Epithelial cell of proximal tubule (primary cell): ENCODE data around the gene PM20D1. TPM values are rescaled to one million over a fixed set of nuclear protein-coding genes. Genes with fewer than 3 reads are reported as not detected.

Experiments used
- DNase-seq: peaks from one replicate; pipeline ENCODE4 v3.0.0-alpha.2; 2011; ENCODE audit warnings: low read depth
- H3K4me3 ChIP-seq: 2 replicates; pipeline ENCODE4 v1.5.1; 2011; ENCODE audit warnings: low read depth, mild to moderate bottlenecking, low read length
- total RNA-seq: library from RNA; depleted of rRNA; stranded (reverse); fragments of >200 nt; gene quantifications from 2 replicates; pipeline ENCODE4 v1.2.3, GENCODE V29; 2015
- TF ChIP-seq, protein P1 (sequence below): conservative IDR thresholded peaks from 2 replicates; pipeline ENCODE4 v1.5.1; 2012; ENCODE audit warnings: low read depth, mild to moderate bottlenecking, low read length

PM20D1 gene
- total RNA-seq, 1 donor from 2014 or later = not detected

GRCh38 chr1:205822397-205822796 is 27.5 kb downstream of the PM20D1 start:
- H3K4me3 ChIP-seq = no peak overlapping the region
- DNase-seq = no peak
- TF ChIP-seq, protein P1, sequence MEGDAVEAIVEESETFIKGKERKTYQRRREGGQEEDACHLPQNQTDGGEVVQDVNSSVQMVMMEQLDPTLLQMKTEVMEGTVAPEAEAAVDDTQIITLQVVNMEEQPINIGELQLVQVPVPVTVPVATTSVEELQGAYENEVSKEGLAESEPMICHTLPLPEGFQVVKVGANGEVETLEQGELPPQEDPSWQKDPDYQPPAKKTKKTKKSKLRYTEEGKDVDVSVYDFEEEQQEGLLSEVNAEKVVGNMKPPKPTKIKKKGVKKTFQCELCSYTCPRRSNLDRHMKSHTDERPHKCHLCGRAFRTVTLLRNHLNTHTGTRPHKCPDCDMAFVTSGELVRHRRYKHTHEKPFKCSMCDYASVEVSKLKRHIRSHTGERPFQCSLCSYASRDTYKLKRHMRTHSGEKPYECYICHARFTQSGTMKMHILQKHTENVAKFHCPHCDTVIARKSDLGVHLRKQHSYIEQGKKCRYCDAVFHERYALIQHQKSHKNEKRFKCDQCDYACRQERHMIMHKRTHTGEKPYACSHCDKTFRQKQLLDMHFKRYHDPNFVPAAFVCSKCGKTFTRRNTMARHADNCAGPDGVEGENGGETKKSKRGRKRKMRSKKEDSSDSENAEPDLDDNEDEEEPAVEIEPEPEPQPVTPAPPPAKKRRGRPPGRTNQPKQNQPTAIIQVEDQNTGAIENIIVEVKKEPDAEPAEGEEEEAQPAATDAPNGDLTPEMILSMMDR = no peak

DNA sequence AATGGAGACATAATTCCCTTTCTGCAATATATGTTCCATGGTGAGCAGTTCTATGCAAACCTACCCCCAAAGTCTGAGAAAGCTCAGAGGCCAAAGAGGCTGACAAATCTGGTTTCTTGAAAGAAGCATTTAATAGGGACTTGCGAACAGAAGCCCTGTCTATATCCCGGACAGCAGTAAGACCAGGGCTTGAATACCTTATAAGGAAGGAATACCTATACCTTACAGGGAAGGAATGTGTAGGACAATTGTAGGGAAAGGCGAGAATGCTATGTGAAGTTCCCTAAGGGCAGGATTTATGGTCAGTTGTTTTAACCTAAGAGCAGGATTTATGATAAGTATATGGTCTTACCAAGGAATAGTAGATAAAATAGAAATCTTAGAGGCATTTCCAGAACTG is 31.9 kb downstream of the PM20D1 start:
- H3K4me3 ChIP-seq = no peak overlapping the region
- no peak for DNase-seq
- TF ChIP-seq, protein P1 = no peak

DNA sequence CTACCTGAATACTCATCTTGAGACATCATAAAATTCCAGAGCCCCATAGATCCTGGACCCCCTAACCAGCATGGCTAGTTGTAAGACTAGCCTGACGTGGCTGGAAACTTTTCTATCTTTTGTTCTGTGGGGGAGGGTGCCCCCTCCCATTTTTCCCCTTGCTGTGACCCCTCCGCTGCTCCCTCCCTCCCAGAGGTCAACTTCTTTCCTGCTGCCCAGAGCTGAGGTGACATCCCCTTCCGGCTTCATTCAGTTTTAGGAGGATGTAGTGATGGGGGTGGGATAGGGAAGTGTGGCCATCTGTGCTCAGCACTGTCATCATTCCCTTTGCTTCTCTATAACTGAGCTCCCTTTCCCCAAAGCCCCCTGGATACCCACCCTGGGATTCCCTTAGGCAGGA is 32.6 kb downstream of the PM20D1 start:
- no peak overlapping the region for H3K4me3 ChIP-seq
- no peak for DNase-seq
- TF ChIP-seq, protein P1 = no peak

- DNase-seq = no peak
- TF ChIP-seq, protein P1 = no peak
- H3K4me3 ChIP-seq = peak overlapping the region; percentile 90
These were observed 36.2 kb downstream of the PM20D1 start for GRCh38 chr1:205813755-205814058.

DNA sequence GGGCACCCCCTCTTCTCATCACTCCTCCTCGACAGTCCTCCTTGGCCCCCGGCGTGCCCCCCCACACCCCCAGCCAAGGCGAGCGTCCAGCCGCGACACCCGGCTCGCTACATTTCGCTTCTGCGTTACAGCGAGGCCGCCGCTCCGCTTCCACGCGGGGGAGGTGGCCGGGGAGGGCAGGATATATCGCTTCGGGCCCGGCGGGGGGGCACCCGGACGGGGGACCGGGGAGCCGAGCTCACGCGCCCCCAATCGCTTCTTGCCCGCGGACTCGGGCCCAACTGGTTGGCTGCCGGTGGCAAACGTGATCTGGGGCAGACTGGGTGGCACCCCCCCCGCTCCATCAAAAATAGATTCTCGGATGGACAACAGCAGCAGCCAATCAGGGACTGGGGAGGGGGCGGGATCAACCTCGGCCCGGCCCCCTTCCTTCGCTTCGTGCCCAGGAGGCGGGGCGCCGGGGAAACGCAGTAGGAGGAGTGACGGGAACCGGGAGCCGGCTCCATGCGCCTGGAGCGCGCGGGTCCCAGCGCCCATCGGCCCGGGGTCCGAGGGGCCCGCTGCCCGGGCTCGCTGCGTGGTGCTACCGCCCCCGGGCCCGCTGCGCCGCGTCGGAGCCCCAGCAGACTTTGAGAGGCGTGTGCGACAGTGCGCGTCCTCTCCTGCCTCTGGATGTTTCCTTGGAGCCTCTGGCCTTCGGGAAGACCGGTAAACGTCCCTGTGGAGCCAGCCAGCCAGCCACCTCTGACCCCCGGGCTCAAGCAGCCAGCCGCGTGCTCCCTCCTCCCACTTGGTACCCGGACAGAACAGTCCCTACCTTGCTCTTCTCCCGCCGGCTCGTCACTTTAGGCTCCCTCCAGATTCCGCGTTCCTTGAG is 36.8 kb downstream of the PM20D1 start, which contains the start of gene SLC41A1:
Gene SLC41A1, minus strand, starts transcription at position 321 of the 877 bp plus-strand sequence. CDS start 2,757 bp downstream, outside the sequence.
- TF ChIP-seq, protein P1 = no peak
- H3K4me3 ChIP-seq = peak within 1 kb of the TSS; percentile 90
- DNase-seq = no peak

DNA sequence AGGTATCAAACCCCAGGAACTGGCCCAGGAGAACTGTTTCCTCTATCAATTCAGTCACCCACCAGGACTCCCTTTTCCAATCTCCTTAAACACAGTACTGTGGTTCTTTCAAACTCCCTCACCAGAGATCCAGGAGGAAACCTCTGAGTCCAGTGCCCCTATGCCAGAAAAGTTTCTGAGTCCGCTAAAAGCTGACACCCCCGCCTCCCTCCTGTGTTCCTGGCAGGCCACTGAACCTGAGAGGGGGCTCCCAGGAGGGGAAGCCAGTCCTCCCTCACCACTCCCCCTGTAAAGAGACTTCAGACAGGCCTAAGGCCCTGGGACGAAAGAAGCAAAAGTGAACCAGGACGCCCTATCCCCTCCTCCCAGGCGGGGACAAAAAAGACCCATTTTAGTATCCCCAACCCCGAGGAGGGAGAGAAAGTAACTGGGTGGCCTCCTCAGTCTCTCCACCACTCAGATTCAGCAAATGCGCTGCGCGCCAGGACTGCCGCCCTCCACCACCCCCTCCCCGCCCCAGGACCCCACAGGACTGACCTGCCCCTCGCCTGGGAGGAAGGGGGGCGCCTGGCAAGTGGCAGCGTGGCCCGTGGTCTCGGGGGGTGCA is 37.6 kb downstream of the PM20D1 start:
- DNase-seq = no peak
- TF ChIP-seq, protein P1 = no peak
- peak overlapping the region; percentile 90 for H3K4me3 ChIP-seq

- no peak for DNase-seq
- H3K4me3 ChIP-seq = peak overlapping the region; percentile 90
- TF ChIP-seq, protein P1 = no peak
These were observed 38.3 kb downstream of the PM20D1 start for GRCh38 chr1:205811660-205812059.
